Measurements from ENCODE around the gene SIRPA.
A peak's percentile ranks its signal among the peaks of the same experiment; 100 is the strongest.
"Not testable (repeated sequence)": the region's sequence is repeated elsewhere in the genome, so short reads cannot be mapped to it uniquely, and the experiment has no call there.

Gene SIRPA

DNA sequence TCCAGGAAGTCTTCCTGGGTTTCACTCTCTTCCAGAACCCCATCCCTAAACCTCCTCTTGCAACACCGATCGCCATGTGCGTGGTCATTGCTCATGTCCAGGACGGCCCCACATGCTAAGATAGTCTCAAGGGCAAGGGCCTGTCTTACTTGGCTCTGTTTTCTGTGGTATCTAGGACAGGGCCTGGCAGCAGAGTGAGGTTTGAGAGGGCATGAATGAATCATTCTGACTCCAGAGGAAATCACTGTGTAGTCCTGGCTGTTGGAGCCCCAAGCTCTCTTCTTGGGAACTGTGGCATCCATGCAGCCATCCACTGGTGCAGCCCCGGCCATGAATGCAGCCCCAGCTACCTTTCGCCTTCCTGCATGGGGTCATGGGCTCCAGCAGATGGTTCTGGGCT lies 12.4 kb downstream of the SIRPA start:
- TF ChIP-seq, protein P1, sequence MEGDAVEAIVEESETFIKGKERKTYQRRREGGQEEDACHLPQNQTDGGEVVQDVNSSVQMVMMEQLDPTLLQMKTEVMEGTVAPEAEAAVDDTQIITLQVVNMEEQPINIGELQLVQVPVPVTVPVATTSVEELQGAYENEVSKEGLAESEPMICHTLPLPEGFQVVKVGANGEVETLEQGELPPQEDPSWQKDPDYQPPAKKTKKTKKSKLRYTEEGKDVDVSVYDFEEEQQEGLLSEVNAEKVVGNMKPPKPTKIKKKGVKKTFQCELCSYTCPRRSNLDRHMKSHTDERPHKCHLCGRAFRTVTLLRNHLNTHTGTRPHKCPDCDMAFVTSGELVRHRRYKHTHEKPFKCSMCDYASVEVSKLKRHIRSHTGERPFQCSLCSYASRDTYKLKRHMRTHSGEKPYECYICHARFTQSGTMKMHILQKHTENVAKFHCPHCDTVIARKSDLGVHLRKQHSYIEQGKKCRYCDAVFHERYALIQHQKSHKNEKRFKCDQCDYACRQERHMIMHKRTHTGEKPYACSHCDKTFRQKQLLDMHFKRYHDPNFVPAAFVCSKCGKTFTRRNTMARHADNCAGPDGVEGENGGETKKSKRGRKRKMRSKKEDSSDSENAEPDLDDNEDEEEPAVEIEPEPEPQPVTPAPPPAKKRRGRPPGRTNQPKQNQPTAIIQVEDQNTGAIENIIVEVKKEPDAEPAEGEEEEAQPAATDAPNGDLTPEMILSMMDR (conservative IDR thresholded peaks at IDR 0.05), result no peak
- no peak for TF ChIP-seq ZFX (IDR thresholded peaks at IDR 0.05)
- no peak overlapping the region for H3K27ac ChIP-seq

DNA sequence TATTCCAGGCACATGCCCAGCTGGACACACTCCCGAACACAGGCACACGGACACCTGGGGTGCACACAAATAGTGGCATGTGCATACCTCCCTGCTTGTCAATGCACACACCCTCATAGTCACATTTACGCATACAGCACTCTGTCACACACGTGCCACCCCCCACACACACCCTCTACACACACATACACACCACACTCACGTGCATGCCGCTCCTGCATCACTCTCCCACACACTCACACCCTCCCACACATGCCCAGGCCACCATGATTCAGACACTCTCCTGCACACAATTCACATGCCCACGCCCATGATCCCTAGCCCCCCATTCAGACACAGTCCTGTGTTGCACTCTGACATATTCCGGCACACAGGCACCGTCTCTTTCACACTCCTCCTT lies 13.0 kb downstream of the SIRPA start:
- TF ChIP-seq, protein P1 (conservative IDR thresholded peaks at IDR 0.05), result no peak
- no peak for TF ChIP-seq ZFX (IDR thresholded peaks at IDR 0.05)
- H3K27ac ChIP-seq, result no peak overlapping the region

DNA sequence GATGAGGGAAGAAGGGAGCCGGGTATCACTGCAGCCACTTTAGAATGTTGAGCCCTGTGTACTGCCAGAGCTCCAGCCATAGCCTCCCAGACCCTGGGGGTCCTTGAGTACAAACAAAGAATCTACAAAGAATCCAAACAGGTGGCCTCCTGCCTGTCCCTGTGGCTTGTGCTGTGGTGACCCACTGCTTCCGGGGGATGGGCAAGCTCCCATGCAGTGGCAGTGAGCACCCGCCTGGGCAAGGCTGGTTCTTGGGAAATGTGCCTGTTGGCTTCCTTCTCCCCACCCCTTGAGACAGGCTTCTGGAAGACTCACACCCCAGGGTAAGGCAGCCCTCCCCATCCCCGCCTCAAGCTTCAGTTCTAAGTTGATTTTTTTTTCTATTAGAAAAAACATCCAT lies 13.9 kb downstream of the SIRPA start:
- TF ChIP-seq, protein P1 (conservative IDR thresholded peaks at IDR 0.05), result no peak
- no peak for TF ChIP-seq ZFX (IDR thresholded peaks at IDR 0.05)

DNA sequence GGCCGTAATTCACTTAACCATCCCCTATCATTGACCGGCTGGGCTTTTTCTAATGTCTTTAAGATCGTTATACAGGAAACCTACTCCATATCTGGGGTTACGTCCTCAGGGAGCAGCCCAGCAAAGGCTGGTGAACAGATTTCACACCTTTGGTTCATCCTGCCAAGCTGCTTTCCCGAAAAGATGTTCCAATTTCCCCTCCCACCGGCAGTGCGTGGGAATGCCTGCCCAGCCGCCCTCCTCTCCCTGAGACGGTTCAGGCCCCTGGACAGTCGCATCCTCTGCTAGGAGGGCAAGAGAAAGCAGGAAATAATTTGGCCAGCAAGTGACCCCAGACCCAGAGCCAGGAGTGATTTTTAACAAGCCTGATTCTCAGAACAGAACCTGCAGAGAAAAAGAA lies 16.3 kb downstream of the SIRPA start:
- TF ChIP-seq ZFX (IDR thresholded peaks at IDR 0.05), result no peak
- no peak overlapping the region for H3K27ac ChIP-seq

More for the DNA sequence above, 13.9 kb downstream of the SIRPA start:
- no peak overlapping the region for H3K27ac ChIP-seq

DNA sequence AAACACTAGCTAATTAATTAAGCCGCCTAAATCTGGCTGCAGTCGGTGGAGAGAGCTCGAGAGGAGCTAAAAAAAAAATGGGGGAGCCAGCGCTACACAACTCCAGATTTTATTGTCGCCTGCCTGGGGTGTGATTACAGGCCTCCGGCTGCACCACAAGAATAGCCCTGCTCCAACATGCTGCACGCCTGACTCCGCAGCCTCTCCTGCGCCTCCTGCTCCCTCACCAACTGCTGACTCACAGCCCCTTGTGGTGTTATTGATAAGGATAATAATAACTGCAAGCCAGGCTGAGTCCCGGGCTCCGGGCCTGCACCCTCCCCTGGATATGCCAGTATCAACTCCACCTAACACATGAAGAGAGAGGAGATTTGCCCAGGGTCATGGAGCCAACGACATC lies 16.8 kb downstream of the SIRPA start:
- H3K27ac ChIP-seq, result no peak overlapping the region
- TF ChIP-seq ZFX (IDR thresholded peaks at IDR 0.05), result no peak
- TF ChIP-seq, protein P1 (conservative IDR thresholded peaks at IDR 0.05), result no peak

DNA sequence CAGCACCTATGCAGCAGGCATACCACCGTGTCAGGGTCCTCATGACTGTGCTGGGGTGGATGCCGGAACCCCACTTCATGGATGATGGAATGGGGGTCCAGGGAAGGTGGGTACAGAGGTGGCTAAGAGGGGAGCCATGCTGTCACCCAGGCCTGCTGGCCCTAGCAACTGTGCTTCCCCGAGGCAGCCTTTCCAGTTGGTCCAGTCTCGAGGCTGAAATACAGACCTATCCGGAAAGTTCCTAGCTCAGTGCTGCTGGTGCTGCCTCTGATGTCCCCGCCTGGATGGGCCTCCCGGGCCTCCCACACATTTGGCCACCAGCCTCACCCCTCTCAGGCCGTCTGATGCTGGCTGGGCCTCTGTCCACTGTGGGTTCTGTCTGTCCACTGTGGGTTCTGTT lies 17.4 kb downstream of the SIRPA start:
- peak overlapping the region; percentile 7; the same call in 1 of the 2 replicates for H3K27ac ChIP-seq
- TF ChIP-seq, protein P1 (conservative IDR thresholded peaks at IDR 0.05), result no peak
- TF ChIP-seq ZFX (IDR thresholded peaks at IDR 0.05), result no peak

DNA sequence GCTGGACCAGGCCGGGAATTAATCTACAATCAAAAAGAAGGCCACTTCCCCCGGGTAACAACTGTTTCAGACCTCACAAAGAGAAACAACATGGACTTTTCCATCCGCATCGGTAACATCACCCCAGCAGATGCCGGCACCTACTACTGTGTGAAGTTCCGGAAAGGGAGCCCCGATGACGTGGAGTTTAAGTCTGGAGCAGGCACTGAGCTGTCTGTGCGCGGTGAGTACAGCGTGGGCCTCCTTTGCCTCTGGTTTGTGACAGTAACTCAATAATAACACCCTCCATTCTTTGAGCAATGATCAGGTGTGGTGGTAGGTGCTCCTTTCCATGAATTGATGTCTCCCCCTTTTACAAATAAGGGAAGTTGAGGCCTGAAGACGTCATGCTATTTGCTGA lies 20.0 kb downstream of the SIRPA start:
- not testable (repeated sequence) for H3K27ac ChIP-seq

DNA sequence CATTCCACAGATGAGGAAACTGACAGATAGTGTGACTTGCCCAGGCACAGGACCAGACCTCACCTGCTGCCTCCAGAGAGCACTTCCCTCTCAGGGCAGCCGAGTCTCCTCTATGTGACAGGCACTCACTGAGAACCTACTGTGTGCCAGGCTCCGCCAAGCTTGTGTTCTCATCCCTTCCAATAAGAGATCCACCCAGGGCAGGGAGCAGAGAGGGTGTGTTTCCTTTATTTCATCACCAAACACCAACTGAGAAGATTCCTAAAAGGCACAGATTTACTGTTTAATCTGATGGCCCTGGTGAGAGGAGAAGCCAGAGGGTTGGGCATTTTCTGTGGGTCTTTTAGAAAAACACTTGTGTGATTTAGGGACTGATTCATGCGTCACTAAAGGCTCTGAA lies 20.5 kb downstream of the SIRPA start:
- no peak overlapping the region for H3K27ac ChIP-seq
- TF ChIP-seq, protein P1 (conservative IDR thresholded peaks at IDR 0.05), result no peak
- no peak for TF ChIP-seq ZFX (IDR thresholded peaks at IDR 0.05)

DNA sequence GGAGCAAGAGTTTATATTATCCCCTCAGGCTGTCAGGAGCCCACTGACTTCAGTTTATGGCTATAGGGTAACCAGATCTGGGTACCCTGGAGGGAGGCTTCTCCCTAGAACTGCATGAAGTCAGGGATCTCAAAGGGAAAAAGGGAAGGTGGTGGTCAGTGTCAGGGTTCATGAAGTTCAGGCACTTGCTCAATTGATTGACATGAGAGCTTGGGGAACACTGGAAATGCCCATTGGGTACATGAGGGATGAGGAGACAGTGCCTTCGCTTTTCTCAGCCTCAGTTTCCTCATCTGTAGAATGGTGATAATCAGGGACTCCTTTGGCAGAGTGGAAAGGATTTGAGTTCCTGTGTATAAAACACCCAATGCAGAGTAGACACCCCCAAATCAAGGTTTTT lies 22.6 kb downstream of the SIRPA start:
- H3K27ac ChIP-seq, result no peak overlapping the region
- TF ChIP-seq, protein P1 (conservative IDR thresholded peaks at IDR 0.05), result no peak
- TF ChIP-seq ZFX (IDR thresholded peaks at IDR 0.05), result no peak

Measured in C4-2B (cell line).